Epithelial cell of esophagus (primary cell): ENCODE results near the gene STRIP1.

Source experiments
- DNase-seq: peaks from one replicate; pipeline ENCODE4 v3.0.0; 2010; ENCODE audit warnings: low read depth
- H3K4me3 ChIP-seq: 2 replicates; pipeline ENCODE4 v1.5.1; 2011; ENCODE audit warnings: mild to moderate bottlenecking, low read length, control low read depth
- CTCF ChIP-seq: IDR thresholded peaks from 2 replicates; pipeline ENCODE4 v1.5.1; 2011; ENCODE audit warnings: low read depth, mild to moderate bottlenecking, low read length, control low read depth, inconsistent platforms; ENCODE audit not compliant: insufficient read depth; ENCODE audit errors: missing control alignments

STRIP1 gene

GRCh38 chr1:110049801-110050601 lies 15.6 kb downstream of the STRIP1 start:
- no peak for TF ChIP-seq CTCF
- no peak overlapping the region for H3K4me3 ChIP-seq
- no peak for DNase-seq

GRCh38 chr1:110050602-110051261 lies 16.3 kb downstream of the STRIP1 start:
- H3K4me3 ChIP-seq, result no peak overlapping the region
- DNase-seq, result no peak
- TF ChIP-seq CTCF, result no peak

- no peak for TF ChIP-seq CTCF
- DNase-seq, result no peak
Measured at GRCh38 chr1:110051262-110051648, 16.8 kb downstream of the STRIP1 start.

GRCh38 chr1:110053552-110054428 lies 19.4 kb downstream of the STRIP1 start:
- peak; percentile 51 for DNase-seq
- no peak overlapping the region for H3K4me3 ChIP-seq
- TF ChIP-seq CTCF, result peak; percentile 99

More at GRCh38 chr1:110051262-110051648, 16.8 kb downstream of the STRIP1 start:
- no peak overlapping the region for H3K4me3 ChIP-seq

- H3K4me3 ChIP-seq, result no peak overlapping the region
- TF ChIP-seq CTCF, result no peak
- DNase-seq, result no peak
Measured at GRCh38 chr1:110055493-110056284, 21.3 kb downstream of the STRIP1 start.

- H3K4me3 ChIP-seq, result no peak overlapping the region
- TF ChIP-seq CTCF, result no peak
- DNase-seq, result no peak
Measured at GRCh38 chr1:110056285-110056683, 21.9 kb downstream of the STRIP1 start.
